Fibroblast of villous mesenchyme (primary cell): ENCODE measurements around the gene PIK3C2G. TPM values are rescaled to one million over a fixed set of nuclear protein-coding genes. Genes with fewer than 3 reads are reported as not detected.
A peak's percentile ranks its signal among the peaks of the same experiment; 100 is the strongest.
"Not testable (repeated sequence)": the region's sequence is repeated elsewhere in the genome, so short reads cannot be mapped to it uniquely, and the experiment has no call there.

Experiments used
- DNase-seq: peaks from one replicate; pipeline ENCODE4 v3.0.0-alpha.2; 2010; ENCODE audit warnings: low read depth
- H3K4me3 ChIP-seq: 2 replicates; pipeline ENCODE4 v1.5.1; 2011; ENCODE audit warnings: low read depth, mild to moderate bottlenecking, low read length
- total RNA-seq: library from RNA; depleted of rRNA; stranded (reverse); fragments of >200 nt; gene quantifications from 2 replicates; pipeline ENCODE4 v1.2.3, GENCODE V29; 2012
- TF ChIP-seq, protein P1 (sequence below): IDR thresholded peaks from 2 replicates; pipeline ENCODE4 v1.5.1; 2012; ENCODE audit warnings: low read depth, mild to moderate bottlenecking, low read length; ENCODE audit not compliant: insufficient read depth

The PIK3C2G gene
- total RNA-seq, 1 donor = not detected

- no peak for DNase-seq
- TF ChIP-seq, protein P1, sequence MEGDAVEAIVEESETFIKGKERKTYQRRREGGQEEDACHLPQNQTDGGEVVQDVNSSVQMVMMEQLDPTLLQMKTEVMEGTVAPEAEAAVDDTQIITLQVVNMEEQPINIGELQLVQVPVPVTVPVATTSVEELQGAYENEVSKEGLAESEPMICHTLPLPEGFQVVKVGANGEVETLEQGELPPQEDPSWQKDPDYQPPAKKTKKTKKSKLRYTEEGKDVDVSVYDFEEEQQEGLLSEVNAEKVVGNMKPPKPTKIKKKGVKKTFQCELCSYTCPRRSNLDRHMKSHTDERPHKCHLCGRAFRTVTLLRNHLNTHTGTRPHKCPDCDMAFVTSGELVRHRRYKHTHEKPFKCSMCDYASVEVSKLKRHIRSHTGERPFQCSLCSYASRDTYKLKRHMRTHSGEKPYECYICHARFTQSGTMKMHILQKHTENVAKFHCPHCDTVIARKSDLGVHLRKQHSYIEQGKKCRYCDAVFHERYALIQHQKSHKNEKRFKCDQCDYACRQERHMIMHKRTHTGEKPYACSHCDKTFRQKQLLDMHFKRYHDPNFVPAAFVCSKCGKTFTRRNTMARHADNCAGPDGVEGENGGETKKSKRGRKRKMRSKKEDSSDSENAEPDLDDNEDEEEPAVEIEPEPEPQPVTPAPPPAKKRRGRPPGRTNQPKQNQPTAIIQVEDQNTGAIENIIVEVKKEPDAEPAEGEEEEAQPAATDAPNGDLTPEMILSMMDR = no peak
- H3K4me3 ChIP-seq = no peak overlapping the region
These were observed 260.1 kb downstream of the PIK3C2G start for GRCh38 chr12:18521461-18521860.

DNA sequence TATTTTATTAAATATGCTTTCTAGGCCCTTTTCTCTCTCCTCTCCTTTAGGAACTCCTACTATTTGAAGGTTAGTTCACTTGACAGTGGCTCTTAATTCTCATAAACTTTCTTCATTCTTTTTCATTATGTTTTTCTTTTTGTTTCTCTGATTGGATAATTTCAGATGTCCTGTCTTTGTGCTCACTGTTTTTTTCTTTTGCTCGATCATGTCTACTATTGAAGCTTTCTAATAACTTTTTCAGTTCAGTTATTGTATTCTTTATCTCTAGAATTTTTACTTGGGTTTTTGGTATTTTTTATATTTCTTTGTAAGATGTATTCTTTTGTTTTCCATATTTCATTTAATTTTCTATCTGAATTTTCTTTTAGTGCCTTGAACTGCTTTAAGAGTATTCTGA is 261.5 kb downstream of the PIK3C2G start:
- TF ChIP-seq, protein P1 = no peak
- no peak overlapping the region for H3K4me3 ChIP-seq
- no peak for DNase-seq

GRCh38 chr12:18542497-18542896 is 281.2 kb downstream of the PIK3C2G start:
- not testable (repeated sequence) for DNase-seq, H3K4me3 ChIP-seq

DNA sequence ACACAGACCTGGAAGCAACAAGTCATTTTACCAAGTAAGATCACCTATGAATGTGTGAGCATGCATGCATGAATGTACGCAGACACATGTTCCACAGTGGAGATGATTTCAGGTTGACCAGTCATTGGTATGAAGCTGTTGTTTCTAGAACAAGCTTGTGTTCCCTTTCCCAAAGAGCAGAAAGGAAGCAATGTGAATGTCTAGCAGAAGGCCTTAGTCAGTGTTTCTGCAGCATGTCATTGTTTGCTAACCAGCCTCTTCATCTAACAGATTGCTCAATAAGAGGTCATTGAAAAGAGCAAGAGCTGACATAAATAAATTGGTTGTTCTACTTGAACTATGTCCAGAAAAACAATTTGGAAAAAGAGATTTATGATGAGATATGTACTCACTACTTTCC is 285.1 kb downstream of the PIK3C2G start:
- H3K4me3 ChIP-seq = no peak overlapping the region
- DNase-seq = peak; percentile 70
- TF ChIP-seq, protein P1 = no peak

- H3K4me3 ChIP-seq = no peak overlapping the region
- TF ChIP-seq, protein P1 = peak; percentile 23
- no peak for DNase-seq
These were observed 288.3 kb downstream of the PIK3C2G start for GRCh38 chr12:18549598-18549997.

DNA sequence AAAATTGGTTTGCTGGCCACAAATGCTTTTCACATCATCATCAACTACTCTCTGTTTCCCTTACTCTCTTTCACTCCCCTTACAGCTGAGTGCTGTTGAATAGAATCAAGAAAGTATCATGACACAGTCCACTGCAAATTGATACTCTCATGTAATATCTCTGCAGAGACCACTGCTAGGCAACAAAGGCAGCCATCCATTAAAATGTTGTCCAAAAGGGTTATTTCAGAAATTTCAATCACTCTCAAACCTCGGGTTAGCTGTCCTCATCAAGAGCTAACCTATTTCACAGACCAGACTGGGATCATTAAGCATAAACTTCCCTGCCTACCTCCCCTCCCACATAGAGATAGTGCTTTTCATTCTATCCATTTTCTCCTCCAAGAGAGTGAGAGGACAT is 289.8 kb downstream of the PIK3C2G start:
- TF ChIP-seq, protein P1 = no peak
- no peak for DNase-seq
- H3K4me3 ChIP-seq = no peak overlapping the region

DNA sequence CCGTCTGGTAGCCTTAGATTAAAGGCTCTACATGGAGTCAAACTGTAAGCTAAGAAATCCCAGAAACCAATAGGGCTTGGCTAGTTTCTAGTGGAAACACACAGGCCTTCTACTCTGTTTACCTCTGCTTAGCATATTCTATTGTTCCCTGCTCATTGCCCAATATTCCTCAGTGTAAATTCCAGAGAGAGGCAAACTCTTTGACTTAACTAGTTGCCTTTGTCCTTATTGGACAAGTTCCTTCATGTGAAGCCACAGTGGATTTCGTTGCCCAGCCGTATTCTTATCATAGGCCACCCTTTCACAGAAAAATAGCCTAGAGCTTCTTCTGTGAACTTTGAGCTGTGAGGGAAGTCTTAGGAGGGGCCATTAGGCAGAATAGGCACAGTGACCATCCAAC is 290.4 kb downstream of the PIK3C2G start:
- no peak for DNase-seq
- TF ChIP-seq, protein P1 = no peak
- no peak overlapping the region for H3K4me3 ChIP-seq
